GM18519 (cell line): ENCODE measurements around the gene CTBP2.

ENCODE experiments used
- ATAC-seq: cut with Tn5 transposase; IDR thresholded peaks from one replicate; pipeline ENCODE4 v1.9.1; 2021; ENCODE audit warnings: mild to moderate bottlenecking, moderate library complexity; ENCODE audit not compliant: unreplicated experiment, low FRiP score

CTBP2 gene

GRCh38 chr10:124992462-124993344 lies 167.7 kb downstream of the CTBP2 start:
- ATAC-seq: peak; percentile 53

GRCh38 chr10:124991835-124992234 lies 168.5 kb downstream of the CTBP2 start:
- ATAC-seq: no peak

- no peak for ATAC-seq
These were observed 169.4 kb downstream of the CTBP2 start for GRCh38 chr10:124990671-124991625.

- no peak for ATAC-seq
These were observed 170.8 kb downstream of the CTBP2 start for GRCh38 chr10:124989526-124989925.

GRCh38 chr10:124988753-124989152 lies 171.6 kb downstream of the CTBP2 start:
- peak; percentile 52 for ATAC-seq

GRCh38 chr10:124987788-124988187 lies 172.6 kb downstream of the CTBP2 start:
- ATAC-seq: no peak

- ATAC-seq: no peak
These were observed 175.2 kb downstream of the CTBP2 start for GRCh38 chr10:124985162-124985561.

GRCh38 chr10:124984376-124984775 lies 176.0 kb downstream of the CTBP2 start:
- no peak for ATAC-seq

GRCh38 chr10:124983321-124983720 lies 177.0 kb downstream of the CTBP2 start:
- ATAC-seq: no peak

- ATAC-seq: no peak
These were observed 182.0 kb downstream of the CTBP2 start for GRCh38 chr10:124978376-124978725.

GRCh38 chr10:124977648-124978375 lies 182.6 kb downstream of the CTBP2 start:
- no peak for ATAC-seq

GRCh38 chr10:124977161-124977560 lies 183.2 kb downstream of the CTBP2 start:
- no peak for ATAC-seq

GRCh38 chr10:124975977-124976514 lies 184.3 kb downstream of the CTBP2 start:
- ATAC-seq: no peak

- no peak for ATAC-seq
These were observed 186.2 kb downstream of the CTBP2 start for GRCh38 chr10:124974131-124974530.

GRCh38 chr10:124972637-124973036 lies 187.7 kb downstream of the CTBP2 start:
- no peak for ATAC-seq

GRCh38 chr10:124971276-124971675 lies 189.1 kb downstream of the CTBP2 start:
- no peak for ATAC-seq

GRCh38 chr10:124967255-124967654 lies 193.1 kb downstream of the CTBP2 start:
- no peak for ATAC-seq

GRCh38 chr10:124966008-124966407 lies 194.4 kb downstream of the CTBP2 start:
- no peak for ATAC-seq

- no peak for ATAC-seq
These were observed 196.3 kb downstream of the CTBP2 start for GRCh38 chr10:124963866-124964720.
